HG02588 (cell line): ENCODE results near the gene TMEM8B.
A peak's percentile ranks its signal among the peaks of the same experiment; 100 is the strongest.

Experiments
- ATAC-seq: cut with Tn5 transposase; IDR thresholded peaks from one replicate; pipeline ENCODE4 v1.9.1; 2021; ENCODE audit warnings: mild to moderate bottlenecking, moderate library complexity; ENCODE audit not compliant: unreplicated experiment

Gene TMEM8B

GRCh38 chr9:35836595-35836994 lies 7.6 kb downstream of the TMEM8B start:
- no peak for ATAC-seq

- no peak for ATAC-seq
Observed at GRCh38 chr9:35839926-35840325, 10.9 kb downstream of the TMEM8B start.

GRCh38 chr9:35840881-35841644 lies 12.0 kb downstream of the TMEM8B start:
- no peak for ATAC-seq

GRCh38 chr9:35841645-35841900 lies 12.5 kb downstream of the TMEM8B start:
- ATAC-seq, result no peak

GRCh38 chr9:35842020-35842745 lies 13.2 kb downstream of the TMEM8B start:
- no peak for ATAC-seq

GRCh38 chr9:35842795-35843194 lies 13.8 kb downstream of the TMEM8B start:
- peak; percentile 71 for ATAC-seq

GRCh38 chr9:35844628-35845270 lies 15.7 kb downstream of the TMEM8B start:
- ATAC-seq, result no peak

GRCh38 chr9:35845824-35846771 lies 17.1 kb downstream of the TMEM8B start:
- ATAC-seq, result no peak

GRCh38 chr9:35847792-35848572 lies 19.0 kb downstream of the TMEM8B start:
- peak; percentile 96 for ATAC-seq

GRCh38 chr9:35852267-35852815 lies 23.3 kb downstream of the TMEM8B start:
- ATAC-seq, result no peak

- no peak for ATAC-seq
Observed at GRCh38 chr9:35852876-35853865, 24.1 kb downstream of the TMEM8B start.

GRCh38 chr9:35854091-35854762 lies 25.2 kb downstream of the TMEM8B start:
- no peak for ATAC-seq

GRCh38 chr9:35856206-35856605 lies 27.2 kb downstream of the TMEM8B start:
- ATAC-seq, result no peak

- ATAC-seq, result no peak
Observed at GRCh38 chr9:35856882-35857281, 27.9 kb downstream of the TMEM8B start.

GRCh38 chr9:35858458-35858857 lies 29.4 kb downstream of the TMEM8B start:
- ATAC-seq, result no peak

- no peak for ATAC-seq
Observed at GRCh38 chr9:35859310-35859989, 30.4 kb downstream of the TMEM8B start.

- no peak for ATAC-seq
Observed at GRCh38 chr9:35859990-35860339, 30.9 kb downstream of the TMEM8B start.
